PFSK-1 (cell line): ENCODE data around the gene MRPS26.

Experiments
- POLR2AphosphoS5 ChIP-seq: IDR thresholded peaks from 2 replicates; pipeline ENCODE4 v1.6.1; 2012; ENCODE audit warnings: low read depth, mild to moderate bottlenecking, control low read depth, low read length, moderate library complexity
- TF ChIP-seq, protein P1 (sequence below), 2 experiments: IDR thresholded peaks; 2 replicates each; pipeline versions ENCODE4 v1.6.1 to v1.8.0; 2011 to 2012; ENCODE audit warnings: low read depth in 2 of 2, low read length in 2 of 2, control low read depth in 1 of 2, inconsistent platforms in 1 of 2, mild to moderate bottlenecking in 1 of 2, moderate library complexity in 1 of 2; ENCODE audit not compliant: insufficient read depth in 1 of 2

DNA sequence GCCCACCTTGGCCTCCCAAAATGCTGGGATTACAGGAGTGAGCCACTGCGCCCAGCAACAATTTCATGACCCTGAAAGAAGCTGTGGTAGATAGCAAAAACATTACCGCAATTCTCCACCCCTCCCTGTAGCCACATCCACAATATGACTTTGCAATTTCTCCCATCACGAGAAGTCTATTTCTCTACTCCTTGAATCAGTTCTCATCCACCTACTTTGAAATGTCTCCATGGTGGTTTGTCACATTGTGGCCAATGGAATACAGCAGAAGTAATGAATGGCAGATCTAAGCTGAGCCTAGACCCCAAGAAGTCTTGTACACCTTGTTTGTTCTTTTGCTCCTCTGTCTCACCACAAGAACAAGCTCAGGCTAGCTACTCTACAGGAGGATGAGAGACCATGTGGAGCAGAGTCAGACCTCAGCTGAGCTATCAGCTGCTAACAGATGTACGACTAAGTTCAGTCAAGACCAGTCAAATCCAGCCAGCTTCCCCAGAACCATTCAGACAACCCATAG is 31.8 kb downstream of the MRPS26 start:
- TF ChIP-seq, protein P1, sequence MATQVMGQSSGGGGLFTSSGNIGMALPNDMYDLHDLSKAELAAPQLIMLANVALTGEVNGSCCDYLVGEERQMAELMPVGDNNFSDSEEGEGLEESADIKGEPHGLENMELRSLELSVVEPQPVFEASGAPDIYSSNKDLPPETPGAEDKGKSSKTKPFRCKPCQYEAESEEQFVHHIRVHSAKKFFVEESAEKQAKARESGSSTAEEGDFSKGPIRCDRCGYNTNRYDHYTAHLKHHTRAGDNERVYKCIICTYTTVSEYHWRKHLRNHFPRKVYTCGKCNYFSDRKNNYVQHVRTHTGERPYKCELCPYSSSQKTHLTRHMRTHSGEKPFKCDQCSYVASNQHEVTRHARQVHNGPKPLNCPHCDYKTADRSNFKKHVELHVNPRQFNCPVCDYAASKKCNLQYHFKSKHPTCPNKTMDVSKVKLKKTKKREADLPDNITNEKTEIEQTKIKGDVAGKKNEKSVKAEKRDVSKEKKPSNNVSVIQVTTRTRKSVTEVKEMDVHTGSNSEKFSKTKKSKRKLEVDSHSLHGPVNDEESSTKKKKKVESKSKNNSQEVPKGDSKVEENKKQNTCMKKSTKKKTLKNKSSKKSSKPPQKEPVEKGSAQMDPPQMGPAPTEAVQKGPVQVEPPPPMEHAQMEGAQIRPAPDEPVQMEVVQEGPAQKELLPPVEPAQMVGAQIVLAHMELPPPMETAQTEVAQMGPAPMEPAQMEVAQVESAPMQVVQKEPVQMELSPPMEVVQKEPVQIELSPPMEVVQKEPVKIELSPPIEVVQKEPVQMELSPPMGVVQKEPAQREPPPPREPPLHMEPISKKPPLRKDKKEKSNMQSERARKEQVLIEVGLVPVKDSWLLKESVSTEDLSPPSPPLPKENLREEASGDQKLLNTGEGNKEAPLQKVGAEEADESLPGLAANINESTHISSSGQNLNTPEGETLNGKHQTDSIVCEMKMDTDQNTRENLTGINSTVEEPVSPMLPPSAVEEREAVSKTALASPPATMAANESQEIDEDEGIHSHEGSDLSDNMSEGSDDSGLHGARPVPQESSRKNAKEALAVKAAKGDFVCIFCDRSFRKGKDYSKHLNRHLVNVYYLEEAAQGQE (IDR thresholded peaks at IDR 0.05; ENCODE audit: insufficient read depth in 1 of 2, low read depth in 2 of 2, low read length in 2 of 2) = no peak
- no peak for TF ChIP-seq POLR2AphosphoS5
